ENCODE measurements around the gene SYT9.

SYT9 gene

GRCh38 chr11:7252683-7253213 lies 1.0 kb downstream of the SYT9 start:
- no peak for DNase-seq (ENCODE audit: extremely low read depth, low read depth)
- no peak overlapping the region for H3K4me3 ChIP-seq (replicated peaks; ENCODE audit: low read depth, low read length)
- TF ChIP-seq CTCF (IDR thresholded peaks at IDR 0.05; ENCODE audit: low read depth, low read length, missing control alignments) = no peak

- H3K4me3 ChIP-seq (replicated peaks; ENCODE audit: low read depth, low read length) = no peak overlapping the region
- no peak for TF ChIP-seq CTCF (IDR thresholded peaks at IDR 0.05; ENCODE audit: low read depth, low read length, missing control alignments)
- DNase-seq (ENCODE audit: extremely low read depth, low read depth) = no peak
Measured at GRCh38 chr11:7253800-7254199, 2.1 kb downstream of the SYT9 start.

- no peak for DNase-seq (ENCODE audit: extremely low read depth, low read depth)
- no peak for TF ChIP-seq CTCF (IDR thresholded peaks at IDR 0.05; ENCODE audit: low read depth, low read length, missing control alignments)
- H3K4me3 ChIP-seq (replicated peaks; ENCODE audit: low read depth, low read length) = no peak overlapping the region
Measured at GRCh38 chr11:7254731-7255291, 3.1 kb downstream of the SYT9 start.

GRCh38 chr11:7256943-7257342 lies 5.2 kb downstream of the SYT9 start:
- TF ChIP-seq CTCF (IDR thresholded peaks at IDR 0.05; ENCODE audit: low read depth, low read length, missing control alignments) = no peak
- DNase-seq (ENCODE audit: extremely low read depth, low read depth) = no peak
- no peak overlapping the region for H3K4me3 ChIP-seq (replicated peaks; ENCODE audit: low read depth, low read length)

GRCh38 chr11:7257724-7258123 lies 6.0 kb downstream of the SYT9 start:
- no peak for TF ChIP-seq CTCF (IDR thresholded peaks at IDR 0.05; ENCODE audit: low read depth, low read length, missing control alignments)
- no peak for DNase-seq (ENCODE audit: extremely low read depth, low read depth)
- no peak overlapping the region for H3K4me3 ChIP-seq (replicated peaks; ENCODE audit: low read depth, low read length)

- DNase-seq (ENCODE audit: extremely low read depth, low read depth) = no peak
- TF ChIP-seq CTCF (IDR thresholded peaks at IDR 0.05; ENCODE audit: low read depth, low read length, missing control alignments) = no peak
- H3K4me3 ChIP-seq (replicated peaks; ENCODE audit: low read depth, low read length) = no peak overlapping the region
Measured at GRCh38 chr11:7261578-7261977, 9.9 kb downstream of the SYT9 start.

- H3K4me3 ChIP-seq (replicated peaks; ENCODE audit: low read depth, low read length) = no peak overlapping the region
- no peak for TF ChIP-seq CTCF (IDR thresholded peaks at IDR 0.05; ENCODE audit: low read depth, low read length, missing control alignments)
- DNase-seq (ENCODE audit: extremely low read depth, low read depth) = no peak
Measured at GRCh38 chr11:7262672-7263071, 11.0 kb downstream of the SYT9 start.
